SKM-1 treated with dmso at 0.1 percent for 144 hours (cell line): ENCODE results near the gene ZAR1.

ENCODE experiments used
- DNase-seq: peaks from one replicate; lab custom pipeline; 2025; ENCODE audit not compliant: unreplicated experiment; lab: John Stamatoyannopoulos, UW

Gene ZAR1

GRCh38 chr4:48490680-48491513 lies 845 bp downstream of the ZAR1 start:
- DNase-seq = no peak

- DNase-seq = no peak
These were observed 1.6 kb downstream of the ZAR1 start for GRCh38 chr4:48491514-48492176.

GRCh38 chr4:48493452-48494100 lies 3.5 kb downstream of the ZAR1 start:
- no peak for DNase-seq

GRCh38 chr4:48495941-48496340 lies 5.9 kb downstream of the ZAR1 start:
- no peak for DNase-seq

GRCh38 chr4:48498895-48499294 lies 8.8 kb downstream of the ZAR1 start:
- no peak for DNase-seq

GRCh38 chr4:48499551-48500066 lies 9.6 kb downstream of the ZAR1 start:
- no peak for DNase-seq

- no peak for DNase-seq
These were observed 13.4 kb downstream of the ZAR1 start for GRCh38 chr4:48503233-48504025.

GRCh38 chr4:48504026-48504330 lies 13.9 kb downstream of the ZAR1 start:
- no peak for DNase-seq

- DNase-seq = no peak
These were observed 14.3 kb downstream of the ZAR1 start for GRCh38 chr4:48504352-48504751.

- no peak for DNase-seq
These were observed 16.7 kb downstream of the ZAR1 start for GRCh38 chr4:48506716-48507115.

GRCh38 chr4:48509543-48509942 lies 19.5 kb downstream of the ZAR1 start:
- no peak for DNase-seq

- no peak for DNase-seq
These were observed 28.1 kb downstream of the ZAR1 start for GRCh38 chr4:48518143-48518542.

- DNase-seq = no peak
These were observed 36.4 kb downstream of the ZAR1 start for GRCh38 chr4:48526406-48526805.

GRCh38 chr4:48538358-48538757 lies 48.3 kb downstream of the ZAR1 start:
- no peak for DNase-seq

GRCh38 chr4:48539597-48539996 lies 49.5 kb downstream of the ZAR1 start:
- DNase-seq = no peak

GRCh38 chr4:48542888-48543287 lies 52.8 kb downstream of the ZAR1 start:
- no peak for DNase-seq

- DNase-seq = no peak
These were observed 53.7 kb downstream of the ZAR1 start for GRCh38 chr4:48543796-48544195.
